Measurements from ENCODE around the gene LRRD1.

GRCh38 chr7:92135052-92135889 lies 43.7 kb downstream of the LRRD1 start:
- no peak for TF ChIP-seq POLR2A (IDR thresholded peaks at IDR 0.05; ENCODE audit: low read depth, low read length)
- no peak for TF ChIP-seq CTCF (conservative IDR thresholded peaks at IDR 0.05; ENCODE audit: low read depth, low read length)
- no peak for TF ChIP-seq BHLHE40 (IDR thresholded peaks at IDR 0.05; ENCODE audit: low read depth, low read length)
- no peak for TF ChIP-seq RFX5 (IDR thresholded peaks at IDR 0.05; ENCODE audit: low read depth, low read length)
- no peak for TF ChIP-seq SMC3 (IDR thresholded peaks at IDR 0.05; ENCODE audit: low read depth, low read length)
- TF ChIP-seq CEBPB (IDR thresholded peaks at IDR 0.05; ENCODE audit: low read depth, low read length) = no peak
